ENCODE results near the gene ZSWIM5. TPM values are rescaled to one million over a fixed set of nuclear protein-coding genes. Genes with fewer than 3 reads are reported as not detected.
"Not testable (repeated sequence)": the region's sequence is repeated elsewhere in the genome, so short reads cannot be mapped to it uniquely, and the experiment has no call there.

Gene ZSWIM5
- polyA plus RNA-seq, 1 experiment = 0.15 TPM

- Histone ChIP-seq H3K27me3 (ENCODE audit: control insufficient read depth, insufficient read depth, low read length) (no peaks in the 10 kb centered on the region), H3K36me3 (ENCODE audit: control insufficient read depth, insufficient read depth, low read length) (no peaks in the 10 kb centered on the region), H3K4me3 (ENCODE audit: low read depth, low read length) (no peak overlapping the region)
- DNase-seq (ENCODE audit: low read depth) = no peak
- TF ChIP-seq CTCF (IDR thresholded peaks at IDR 0.05; ENCODE audit: insufficient read depth, low read depth, low read length) = no peak
- ChIA-PET POLR2A (no interaction called here), CTCF (interaction anchor here (1.1 kb wide), 1 partner anchor 31 kb away, joined by 3 read pairs; no protein-coding TSS in a partner anchor)
Observed at GRCh38 chr1:45071567-45071966, 134.8 kb downstream of the ZSWIM5 start.

GRCh38 chr1:45067806-45068205 is 138.6 kb downstream of the ZSWIM5 start:
- no peaks in the 10 kb centered on the region for H3K36me3 ChIP-seq (ENCODE audit: control insufficient read depth, insufficient read depth, low read length)
- CTCF ChIA-PET = no interaction called here
- POLR2A ChIA-PET = no interaction called here
- no peak for DNase-seq (ENCODE audit: low read depth)
- H3K4me3 ChIP-seq (ENCODE audit: low read depth, low read length) = no peak overlapping the region
- no peaks in the 10 kb centered on the region for H3K27me3 ChIP-seq (ENCODE audit: control insufficient read depth, insufficient read depth, low read length)
- no peak for TF ChIP-seq CTCF (IDR thresholded peaks at IDR 0.05; ENCODE audit: insufficient read depth, low read depth, low read length)

GRCh38 chr1:45065083-45065482 is 141.3 kb downstream of the ZSWIM5 start:
- Histone ChIP-seq H3K36me3 (ENCODE audit: control insufficient read depth, insufficient read depth, low read length) (no peaks in the 10 kb centered on the region), H3K4me3 (ENCODE audit: low read depth, low read length) (no peak overlapping the region), H3K27me3 (ENCODE audit: control insufficient read depth, insufficient read depth, low read length) (no peaks in the 10 kb centered on the region)
- TF ChIP-seq CTCF (IDR thresholded peaks at IDR 0.05; ENCODE audit: insufficient read depth, low read depth, low read length) = no peak
- POLR2A ChIA-PET = no interaction called here
- DNase-seq (ENCODE audit: low read depth) = no peak
- CTCF ChIA-PET = interaction anchor here (1.1 kb wide), 1 partner anchor 47 kb away, joined by 3 read pairs; no protein-coding TSS in a partner anchor

GRCh38 chr1:45062463-45062862 is 143.9 kb downstream of the ZSWIM5 start:
- DNase-seq (ENCODE audit: low read depth); CTCF ChIA-PET; POLR2A ChIA-PET; H3K4me3 ChIP-seq (ENCODE audit: low read depth, low read length); H3K27me3 ChIP-seq (ENCODE audit: control insufficient read depth, insufficient read depth, low read length); H3K36me3 ChIP-seq (ENCODE audit: control insufficient read depth, insufficient read depth, low read length): not testable (repeated sequence)

GRCh38 chr1:45059829-45060228 is 146.6 kb downstream of the ZSWIM5 start:
- no peak for DNase-seq (ENCODE audit: low read depth)
- Histone ChIP-seq H3K4me3 (ENCODE audit: low read depth, low read length) (no peak overlapping the region), H3K27me3 (ENCODE audit: control insufficient read depth, insufficient read depth, low read length) (no peaks in the 10 kb centered on the region), H3K36me3 (ENCODE audit: control insufficient read depth, insufficient read depth, low read length) (no peaks in the 10 kb centered on the region)
- ChIA-PET CTCF (no interaction called here), POLR2A (no interaction called here)
- no peak for TF ChIP-seq CTCF (IDR thresholded peaks at IDR 0.05; ENCODE audit: insufficient read depth, low read depth, low read length)

GRCh38 chr1:45057542-45057941 is 148.9 kb downstream of the ZSWIM5 start:
- TF ChIP-seq CTCF (IDR thresholded peaks at IDR 0.05; ENCODE audit: insufficient read depth, low read depth, low read length) = no peak
- ChIA-PET CTCF (interaction anchor here (1.0 kb wide), 1 partner anchor 42 kb away, joined by 3 read pairs; no protein-coding TSS in a partner anchor), POLR2A (no interaction called here)
- no peak overlapping the region for H3K4me3 ChIP-seq (ENCODE audit: low read depth, low read length)
- no peaks in the 10 kb centered on the region for H3K27me3 ChIP-seq (ENCODE audit: control insufficient read depth, insufficient read depth, low read length)
- no peak for DNase-seq (ENCODE audit: low read depth)
- no peaks in the 10 kb centered on the region for H3K36me3 ChIP-seq (ENCODE audit: control insufficient read depth, insufficient read depth, low read length)
